Endothelial cell of umbilical vein (primary cell): Measurements from ENCODE around the gene UBE2C. TPM values are rescaled to one million over a fixed set of nuclear protein-coding genes. Genes with fewer than 3 reads are reported as not detected.
"Not testable (repeated sequence)": the region's sequence is repeated elsewhere in the genome, so short reads cannot be mapped to it uniquely, and the experiment has no call there.

ENCODE experiments used
- BruUV-seq: library from RNA; stranded (reverse); fragments of 400-500 nt; replicated peaks from 2 replicates; lab custom pipeline; 2021; lab: Mats Ljungman, UMichigan
- CTCF ChIA-PET: fragments of 300-600, 350-600 bp; sonication (Branson Sonifier 250); formaldehyde crosslinking; loops from one replicate; lab custom pipeline; 2021; ENCODE audit warnings: antibody characterized with exemption, inconsistent platforms; lab: Charles Lee
- POLR2A ChIA-PET: fragments of 300-600, 350-600 bp; sonication (Branson Sonifier 250); formaldehyde crosslinking; loops from one replicate; lab custom pipeline; 2021; ENCODE audit warnings: antibody characterized with exemption, inconsistent platforms; lab: Charles Lee
- DNase-seq: peaks from one replicate; pipeline ENCODE4 v3.0.0-alpha.2; 2011; ENCODE audit warnings: low read depth, low spot score
- FAIRE-seq: peaks from 2 replicates; lab custom pipeline; 2011; peaks lifted over from hg19 to GRCh38; lab: Jason Lieb, UNC
- H2AFZ ChIP-seq: 2 replicates; pipeline ENCODE4 v1.6.0; 2012; ENCODE audit warnings: low read depth, low read length, control low read depth, inconsistent platforms
- H3K27ac ChIP-seq: 2 replicates; pipeline ENCODE4 v1.5.1; 2011; ENCODE audit warnings: low read depth, mild to moderate bottlenecking, control low read depth, low read length, moderate library complexity; ENCODE audit not compliant: insufficient read depth
- H3K27me3 ChIP-seq, 2 experiments: 2 replicates each; pipeline versions ENCODE4 v1.6.0 to v1.6.1; 2011; ENCODE audit warnings: low read length in 2 of 2, mixed read lengths in 1 of 2; ENCODE audit not compliant: control insufficient read depth in 2 of 2, insufficient read depth in 2 of 2
- H3K36me3 ChIP-seq, 2 experiments: 2 replicates in 1 of 2; 3 replicates in 1 of 2; pipeline ENCODE4 v1.5.1; 2011; ENCODE audit warnings: low read length in 2 of 2, mild to moderate bottlenecking in 1 of 2, moderate library complexity in 1 of 2; ENCODE audit not compliant: control insufficient read depth in 2 of 2, insufficient read depth in 2 of 2; ENCODE audit errors: extremely low read depth in 1 of 2
- H3K4me1 ChIP-seq: 3 replicates; pipeline ENCODE4 v1.5.1; 2011; ENCODE audit warnings: mild to moderate bottlenecking, low read length; ENCODE audit not compliant: control insufficient read depth, insufficient read depth; ENCODE audit errors: extremely low read depth
- H3K4me2 ChIP-seq: 2 replicates; pipeline ENCODE4 v1.6.1; 2011; ENCODE audit warnings: low read length, control low read depth, mixed read lengths; ENCODE audit not compliant: insufficient read depth
- H3K4me3 ChIP-seq, 3 experiments: fragments of 200-600 bp in 1 of 3; sonication (generic), shearing (Covaris generic) in 1 of 3; replicated peaks in 1 of 3; 2 replicates each; pipeline ENCODE4 v1.5.1; 2011 to 2016; ENCODE audit warnings: control low read depth in 3 of 3, low read length in 3 of 3, mild to moderate bottlenecking in 2 of 3, inconsistent platforms in 1 of 3, low read depth in 1 of 3, moderate library complexity in 1 of 3; ENCODE audit not compliant: insufficient read depth in 1 of 3
- H3K79me2 ChIP-seq: 2 replicates; pipeline ENCODE4 v1.6.0; 2012; ENCODE audit warnings: low read length, inconsistent platforms; ENCODE audit not compliant: control insufficient read depth, insufficient read depth
- H3K9ac ChIP-seq: replicated peaks from 2 replicates; pipeline ENCODE3; 2011; ENCODE audit warnings: low read length, control low read depth; ENCODE audit not compliant: insufficient read depth; ENCODE audit errors: extremely low read depth
- H3K9me1 ChIP-seq: replicated peaks from 3 replicates; pipeline ENCODE4 v1.6.0; 2011; ENCODE audit warnings: mild to moderate bottlenecking, low read length; ENCODE audit not compliant: control insufficient read depth, insufficient read depth; ENCODE audit errors: extremely low read depth
- H3K9me3 ChIP-seq: replicated peaks from 2 replicates; pipeline ENCODE4 v1.5.1; 2012; ENCODE audit warnings: low read length, inconsistent platforms; ENCODE audit not compliant: control insufficient read depth, insufficient read depth
- H4K20me1 ChIP-seq: replicated peaks from 2 replicates; pipeline ENCODE3; 2011; ENCODE audit warnings: mild to moderate bottlenecking, low read length; ENCODE audit not compliant: control insufficient read depth, insufficient read depth; ENCODE audit errors: extremely low read depth
- EZH2 ChIP-seq: IDR thresholded peaks from 2 replicates; pipeline ENCODE4 v1.6.1; 2012; ENCODE audit warnings: borderline replicate concordance, low read depth, mild to moderate bottlenecking, moderate library complexity, low read length, inconsistent platforms; ENCODE audit not compliant: severe bottlenecking
- FOS ChIP-seq: IDR thresholded peaks from 2 replicates; pipeline ENCODE4 v1.6.1; 2011; ENCODE audit warnings: mild to moderate bottlenecking, low read length, moderate library complexity, borderline replicate concordance; ENCODE audit not compliant: insufficient read depth
- GATA2 ChIP-seq: IDR thresholded peaks from 2 replicates; pipeline ENCODE4 v1.7.0; 2011; ENCODE audit warnings: low read depth, mild to moderate bottlenecking, moderate library complexity, mixed read lengths, low read length; ENCODE audit not compliant: insufficient read length, insufficient read depth
- JUN ChIP-seq: IDR thresholded peaks from 2 replicates; pipeline ENCODE4 v1.6.1; 2011; ENCODE audit warnings: borderline replicate concordance, low read depth; ENCODE audit not compliant: insufficient read length, insufficient read depth
- MYC ChIP-seq: IDR thresholded peaks from one replicate; pipeline ENCODE4 v1.6.1; 2011; ENCODE audit warnings: mild to moderate bottlenecking, low read depth, low read length
- POLR2A ChIP-seq: IDR thresholded peaks from 2 replicates; pipeline ENCODE4 v1.6.1; 2012; ENCODE audit warnings: low read depth, mild to moderate bottlenecking, control low read depth, low read length
- POLR2AphosphoS5 ChIP-seq: IDR thresholded peaks from 2 replicates; pipeline ENCODE4 v1.6.1; 2012; ENCODE audit warnings: low read depth, mild to moderate bottlenecking, control low read depth, low read length, moderate library complexity; ENCODE audit not compliant: insufficient read depth
- dilution Hi-C: fragments of 300-500 bp; cut with MboI; formaldehyde crosslinking; loops from one replicate; pipeline ENCODE4 v1.15.0; 2019; ENCODE audit warnings: low sequenced_read_pairs; ENCODE audit not compliant: extremely low pct_ligation_motif_present
- intact Hi-C: fragments of 100-400 bp; cut with micrococcal nuclease; formaldehyde crosslinking; loops from one replicate; pipeline ENCODE4 v1.10.0; 2022
- polyA plus RNA-seq, 4 experiments: library from polyadenylated mRNA; depleted of rRNA in 3 of 4; stranded (reverse) in 3 of 4; unstranded in 1 of 4; fragments of >200 nt; gene quantifications; 2 replicates each; pipeline versions ENCODE4 v1.2.1 to v1.2.3, GENCODE V29; 2011 to 2012; ENCODE audit warnings: missing spikeins in 1 of 4
- total RNA-seq: library from RNA; stranded (reverse); gene quantifications from 2 replicates; pipeline ENCODE4 v1.2.3, GENCODE V29; 2021
- TF ChIP-seq, protein P1 (sequence below), 2 donors: IDR thresholded peaks; 1 replicate in 1 of 2; 2 replicates in 1 of 2; pipeline ENCODE4 v1.5.1; 2011; ENCODE audit warnings: low read length in 2 of 2, mild to moderate bottlenecking in 2 of 2, moderate library complexity in 2 of 2, control low read depth in 1 of 2, inconsistent platforms in 1 of 2, low read depth in 1 of 2; ENCODE audit not compliant: insufficient read depth in 1 of 2; ENCODE audit errors: extremely low read depth in 1 of 2
- TF ChIP-seq, protein P2 (sequence below): IDR thresholded peaks from 2 replicates; pipeline ENCODE4 v1.6.1; 2011; ENCODE audit not compliant: insufficient read depth, insufficient read length

UBE2C gene
- total and polyA plus RNA-seq, 2 donors (not counting 3 experiments of a cell fraction or from before 2014, with no cell fraction given) = 129 to 130 TPM

DNA sequence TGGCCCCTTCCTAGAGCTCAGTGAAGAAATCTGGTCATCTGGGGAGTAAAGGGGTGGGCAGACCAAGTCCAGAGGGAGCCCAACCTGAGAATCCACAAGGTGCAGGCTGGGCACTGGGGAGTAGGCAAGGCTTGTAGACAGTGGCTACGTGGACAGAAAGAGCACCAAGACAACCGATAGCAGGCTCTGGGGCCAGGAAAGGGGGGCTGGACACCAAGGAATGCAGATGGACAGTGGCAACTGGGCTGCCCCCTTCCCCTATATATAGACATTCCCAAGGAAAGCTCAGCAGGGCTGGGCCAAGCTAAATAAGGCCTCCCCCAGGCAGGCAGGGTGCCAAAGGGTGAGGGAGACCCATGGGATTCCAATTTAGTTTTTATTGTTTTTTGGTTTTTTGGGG, 16.1 kb downstream of the UBE2C start:
- Histone ChIP-seq H3K4me3 (no peak overlapping the region), H3K9me3 (no peaks in the 10 kb centered on the region), H4K20me1 (no peaks in the 10 kb centered on the region), H3K4me1 (peaks cover 5% of the 10 kb centered on the region), H3K79me2 (no peaks in the 10 kb centered on the region), H3K27me3 (peaks cover 0 to 3% of the 10 kb centered on the region in 2 experiments), H3K4me2 (no peak overlapping the region), H3K9ac (no peak overlapping the region), H2AFZ (no peak overlapping the region), H3K9me1 (no peaks in the 10 kb centered on the region), H3K36me3 (no peaks in the 10 kb centered on the region), H3K27ac (no peak overlapping the region)
- POLR2A ChIA-PET = no interaction called here
- dilution Hi-C loops = no loop called here
- DNase-seq (no peak), FAIRE-seq (no peak)
- TF ChIP-seq POLR2A = no peak
- no peak for TF ChIP-seq EZH2
- TF ChIP-seq MYC = no peak
- TF ChIP-seq JUN = no peak
- TF ChIP-seq, protein P1, sequence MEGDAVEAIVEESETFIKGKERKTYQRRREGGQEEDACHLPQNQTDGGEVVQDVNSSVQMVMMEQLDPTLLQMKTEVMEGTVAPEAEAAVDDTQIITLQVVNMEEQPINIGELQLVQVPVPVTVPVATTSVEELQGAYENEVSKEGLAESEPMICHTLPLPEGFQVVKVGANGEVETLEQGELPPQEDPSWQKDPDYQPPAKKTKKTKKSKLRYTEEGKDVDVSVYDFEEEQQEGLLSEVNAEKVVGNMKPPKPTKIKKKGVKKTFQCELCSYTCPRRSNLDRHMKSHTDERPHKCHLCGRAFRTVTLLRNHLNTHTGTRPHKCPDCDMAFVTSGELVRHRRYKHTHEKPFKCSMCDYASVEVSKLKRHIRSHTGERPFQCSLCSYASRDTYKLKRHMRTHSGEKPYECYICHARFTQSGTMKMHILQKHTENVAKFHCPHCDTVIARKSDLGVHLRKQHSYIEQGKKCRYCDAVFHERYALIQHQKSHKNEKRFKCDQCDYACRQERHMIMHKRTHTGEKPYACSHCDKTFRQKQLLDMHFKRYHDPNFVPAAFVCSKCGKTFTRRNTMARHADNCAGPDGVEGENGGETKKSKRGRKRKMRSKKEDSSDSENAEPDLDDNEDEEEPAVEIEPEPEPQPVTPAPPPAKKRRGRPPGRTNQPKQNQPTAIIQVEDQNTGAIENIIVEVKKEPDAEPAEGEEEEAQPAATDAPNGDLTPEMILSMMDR (IDR thresholded peaks at IDR 0.05; ENCODE audit: extremely low read depth in 1 of 2, insufficient read depth in 1 of 2, low read depth in 1 of 2, low read length in 2 of 2) = no peak
- no peak for TF ChIP-seq GATA2
- TF ChIP-seq, protein P2, sequence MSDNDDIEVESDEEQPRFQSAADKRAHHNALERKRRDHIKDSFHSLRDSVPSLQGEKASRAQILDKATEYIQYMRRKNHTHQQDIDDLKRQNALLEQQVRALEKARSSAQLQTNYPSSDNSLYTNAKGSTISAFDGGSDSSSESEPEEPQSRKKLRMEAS = no peak
- no peak for TF ChIP-seq POLR2AphosphoS5
- no peak for TF ChIP-seq FOS
- intact Hi-C loops = no loop called here
- no TSS peak for BruUV-seq
- CTCF ChIA-PET = interaction anchor here (1.0 kb wide), 1 partner anchor 142 kb away, joined by 3 read pairs; no protein-coding TSS in a partner anchor

DNA sequence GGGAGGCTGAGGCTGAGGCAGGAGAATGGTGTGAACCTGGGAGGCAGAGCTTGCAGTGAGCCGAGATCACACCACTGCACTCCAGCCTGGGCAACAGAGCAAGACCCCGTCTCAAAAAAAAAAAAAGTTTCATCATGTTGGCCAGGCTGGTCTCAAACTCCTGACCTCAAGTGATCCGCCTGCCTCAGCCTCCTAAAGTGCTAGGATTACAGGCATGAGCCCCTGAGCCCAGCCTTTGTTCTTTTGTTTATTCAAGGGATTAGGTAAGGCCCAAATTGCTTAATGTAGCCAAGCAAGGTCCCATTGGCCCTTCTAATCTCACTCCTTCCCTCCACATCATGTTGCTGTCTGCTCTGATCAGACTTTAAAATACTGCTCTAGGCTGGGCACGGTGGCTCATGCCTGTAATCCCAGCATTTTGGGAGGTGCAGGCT, 17.2 kb downstream of the UBE2C start:
- FAIRE-seq, H2AFZ ChIP-seq, H3K9me1 ChIP-seq, H3K36me3 ChIP-seq, H4K20me1 ChIP-seq, H3K4me3 ChIP-seq, H3K9ac ChIP-seq, H3K79me2 ChIP-seq, H3K4me2 ChIP-seq, DNase-seq, H3K27me3 ChIP-seq, POLR2A ChIA-PET, dilution Hi-C loops, BruUV-seq, H3K9me3 ChIP-seq, H3K27ac ChIP-seq, intact Hi-C loops: not testable (repeated sequence)
- peaks cover 10% of the 10 kb centered on the region for H3K4me1 ChIP-seq
- CTCF ChIA-PET = interaction anchor here (2.0 kb wide), 1 partner anchor 61 kb away, joined by 6 read pairs; no protein-coding TSS in a partner anchor
